ENCODE results near the gene CHST3. TPM values are rescaled to one million over a fixed set of nuclear protein-coding genes. Genes with fewer than 3 reads are reported as not detected.

CHST3 gene
- total RNA-seq, 1 donor, result under 0.01 TPM

- no peak for DNase-seq (ENCODE audit: low read depth in 2 of 3, low spot score in 2 of 3)
These were observed 44.1 kb downstream of the CHST3 start for GRCh38 chr10:72008096-72008981.

- DNase-seq (ENCODE audit: low read depth in 2 of 3, low spot score in 2 of 3), result no peak
These were observed 44.8 kb downstream of the CHST3 start for GRCh38 chr10:72009051-72009424.

GRCh38 chr10:72009425-72010081 lies 45.4 kb downstream of the CHST3 start:
- DNase-seq (ENCODE audit: low read depth in 2 of 3, low spot score in 2 of 3), result no peak

- DNase-seq (ENCODE audit: low read depth in 2 of 3, low spot score in 2 of 3), result no peak
These were observed 46.2 kb downstream of the CHST3 start for GRCh38 chr10:72010234-72010973.

GRCh38 chr10:72011016-72011415 lies 46.8 kb downstream of the CHST3 start:
- DNase-seq (ENCODE audit: low read depth in 2 of 3, low spot score in 2 of 3), result no peak

- DNase-seq (ENCODE audit: low read depth in 2 of 3, low spot score in 2 of 3), result no peak
These were observed 47.3 kb downstream of the CHST3 start for GRCh38 chr10:72011468-72011867.

GRCh38 chr10:72011976-72012512 lies 47.8 kb downstream of the CHST3 start:
- DNase-seq (ENCODE audit: low read depth in 2 of 3, low spot score in 2 of 3), result no peak

GRCh38 chr10:72012796-72013195 lies 48.6 kb downstream of the CHST3 start:
- DNase-seq (ENCODE audit: low read depth in 2 of 3, low spot score in 2 of 3), result no peak

- DNase-seq (ENCODE audit: low read depth in 2 of 3, low spot score in 2 of 3), result no peak
These were observed 49.2 kb downstream of the CHST3 start for GRCh38 chr10:72013202-72013945.

GRCh38 chr10:72014197-72014596 lies 50.0 kb downstream of the CHST3 start:
- no peak for DNase-seq (ENCODE audit: low read depth in 2 of 3, low spot score in 2 of 3)

GRCh38 chr10:72014785-72015480 lies 50.7 kb downstream of the CHST3 start:
- no peak for DNase-seq (ENCODE audit: low read depth in 2 of 3, low spot score in 2 of 3)

- no peak for DNase-seq (ENCODE audit: low read depth in 2 of 3, low spot score in 2 of 3)
These were observed 51.6 kb downstream of the CHST3 start for GRCh38 chr10:72015841-72016240.

- DNase-seq (ENCODE audit: low read depth in 2 of 3, low spot score in 2 of 3), result no peak
These were observed 52.6 kb downstream of the CHST3 start for GRCh38 chr10:72016608-72017300.

GRCh38 chr10:72019085-72019876 lies 55.1 kb downstream of the CHST3 start:
- DNase-seq (ENCODE audit: low read depth in 2 of 3, low spot score in 2 of 3), result no peak

GRCh38 chr10:72020914-72021809 lies 57.0 kb downstream of the CHST3 start:
- DNase-seq (ENCODE audit: low read depth in 2 of 3, low spot score in 2 of 3), result no peak

GRCh38 chr10:72022228-72022627 lies 58.0 kb downstream of the CHST3 start:
- DNase-seq (ENCODE audit: low read depth in 2 of 3, low spot score in 2 of 3), result no peak

- DNase-seq (ENCODE audit: low read depth in 2 of 3, low spot score in 2 of 3), result no peak
These were observed 60.4 kb downstream of the CHST3 start for GRCh38 chr10:72024596-72024995.

Data from hematopoietic multipotent progenitor cell (in vitro differentiated cells).